Liver (tissue), 9 donors: ENCODE results near the gene CLIC2. TPM values are rescaled to one million over a fixed set of nuclear protein-coding genes. Genes with fewer than 3 reads are reported as not detected.
"Not testable (repeated sequence)": the region's sequence is repeated elsewhere in the genome, so short reads cannot be mapped to it uniquely, and the experiment has no call there.

Experiments used
- DNase-seq: peaks from one replicate; pipeline ENCODE4 v3.0.0-alpha.2; 2017; ENCODE audit warnings: low spot score
- H3K27ac ChIP-seq, 2 donors: one replicate each; pipeline ENCODE4 v1.7.0; 2013; ENCODE audit warnings: inconsistent platforms in 2 of 2, low read length in 2 of 2, control low read depth in 1 of 2, low read depth in 1 of 2, mild to moderate bottlenecking in 1 of 2
- H3K27me3 ChIP-seq, 4 donors: one replicate each; pipeline versions ENCODE4 v1.6.1 to v1.7.0; 2013; ENCODE audit warnings: low read length in 3 of 4, inconsistent platforms in 1 of 4, mild to moderate bottlenecking in 1 of 4, moderate library complexity in 1 of 4; ENCODE audit not compliant: control insufficient read depth in 4 of 4, insufficient read depth in 4 of 4
- H3K36me3 ChIP-seq, 4 donors: one replicate each; pipeline versions ENCODE4 v1.6.1 to v1.7.0; 2013; ENCODE audit warnings: low read length in 3 of 4, mild to moderate bottlenecking in 3 of 4, low read depth in 1 of 4, moderate library complexity in 1 of 4; ENCODE audit not compliant: control insufficient read depth in 4 of 4, insufficient read depth in 3 of 4
- H3K4me1 ChIP-seq, 4 donors: one replicate each; pipeline versions ENCODE4 v1.6.1 to v1.7.0; 2013; ENCODE audit warnings: low read length in 3 of 4, mild to moderate bottlenecking in 3 of 4, moderate library complexity in 1 of 4; ENCODE audit not compliant: control insufficient read depth in 4 of 4, insufficient read depth in 4 of 4
- H3K4me3 ChIP-seq, 3 donors: one replicate each; pipeline versions ENCODE4 v1.6.1 to v1.7.0; 2013; ENCODE audit warnings: low read length in 3 of 3, control low read depth in 1 of 3, low read depth in 1 of 3, mild to moderate bottlenecking in 1 of 3
- H3K9ac ChIP-seq, 2 donors: one replicate each; pipeline ENCODE4 v1.7.0; 2013; ENCODE audit warnings: low read length in 2 of 2, mild to moderate bottlenecking in 2 of 2, moderate library complexity in 2 of 2, control low read depth in 1 of 2, low read depth in 1 of 2
- H3K9me3 ChIP-seq, 4 donors: one replicate each; pipeline versions ENCODE4 v1.6.1 to v1.7.0; 2013; ENCODE audit warnings: low read length in 3 of 4; ENCODE audit not compliant: control insufficient read depth in 4 of 4
- WGBS: extraction: QIAGEN DNeasy Blood & Tissue Kit; methylation state at CpG from one replicate; pipeline ENCODE4 v1.1.7; 2013; 5-methylcytosine and 5-hydroxymethylcytosine counted together
- polyA plus RNA-seq, 2 donors: library from polyadenylated mRNA; stranded (reverse) in 1 of 2; unstranded in 1 of 2; fragments of 200-250 nt in 1 of 2; fragments of >200 nt in 1 of 2; fragmentation: Nextera tagmentation in 1 of 2; extraction: Ambion mirVana in 1 of 2; gene quantifications; one replicate each; pipeline versions ENCODE4 v1.2.1 to v1.2.3, GENCODE V29; 2013 to 2015
- total RNA-seq, 2 donors: library from RNA; depleted of rRNA; stranded (reverse); fragments of >200 nt; gene quantifications; one replicate each; pipeline ENCODE4 v1.2.3, GENCODE V29; 2014
- donor health status: healthy.
- donor health status: healthy.
- donor health status: healthy.
- donor health status: healthy.
- donor health status: healthy.

The CLIC2 gene
- total and polyA plus RNA-seq, 4 donors, result 2.0 to 15.5 (median 3.3) TPM

DNA sequence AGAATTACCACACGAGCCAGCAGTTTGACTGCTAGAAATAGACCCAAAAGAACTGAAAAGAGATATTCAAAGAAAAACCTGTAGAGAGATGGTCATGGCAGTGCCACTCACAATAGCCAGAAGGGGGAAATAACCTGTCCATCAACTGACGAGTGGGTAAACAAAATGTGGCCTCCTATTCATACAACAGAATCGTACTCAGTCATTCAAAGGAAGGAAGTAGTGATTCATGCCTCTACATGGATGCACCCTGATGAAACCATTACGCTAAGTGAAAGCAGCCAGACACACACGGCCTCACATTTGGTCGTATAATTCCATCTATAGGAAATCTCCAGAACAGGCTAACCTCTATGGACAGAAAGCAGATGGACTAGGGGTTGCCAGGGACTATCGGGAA lies 45.4 kb upstream of the CLIC2 start:
- not testable (repeated sequence) for H3K9me3 ChIP-seq, H3K9ac ChIP-seq, DNase-seq, H3K4me3 ChIP-seq, H3K36me3 ChIP-seq, H3K27ac ChIP-seq, H3K4me1 ChIP-seq, H3K27me3 ChIP-seq
- no CpG with 5 or more reads among the region's 7 CpGs for WGBS

DNA sequence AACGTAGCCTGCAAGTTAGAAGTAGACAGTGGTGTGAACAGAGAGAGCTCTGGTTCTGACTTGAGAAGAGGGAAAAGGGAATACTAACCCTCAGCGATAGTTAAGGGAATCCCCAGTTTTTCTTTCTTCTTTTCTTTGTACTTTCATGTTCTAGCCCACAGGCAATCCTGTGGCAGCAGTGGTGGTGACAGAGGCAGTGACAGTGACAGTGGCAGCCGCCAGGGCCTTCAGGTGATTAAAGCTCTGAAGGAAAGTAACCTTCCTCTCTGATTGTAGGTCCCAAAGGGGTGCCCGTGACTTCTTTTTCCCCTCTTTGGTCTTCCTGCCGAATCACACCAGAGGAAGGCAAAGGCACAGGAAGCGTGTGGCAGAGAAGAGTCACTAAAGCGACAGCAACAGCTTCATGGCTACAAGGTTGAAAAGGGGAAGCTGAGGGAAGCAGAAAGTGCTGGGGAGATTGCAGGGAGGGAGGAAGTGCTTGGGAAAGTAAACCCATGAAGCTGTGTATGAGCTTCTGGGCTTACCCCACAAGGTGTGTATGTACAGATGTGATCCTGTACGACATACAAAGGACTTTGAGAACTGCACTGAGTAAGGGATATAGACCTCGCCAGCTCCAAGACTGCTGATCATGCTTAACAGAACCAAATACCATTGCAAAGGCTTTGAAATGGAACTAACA lies 39.5 kb upstream of the CLIC2 start:
- not testable (repeated sequence) for H3K36me3 ChIP-seq

DNA sequence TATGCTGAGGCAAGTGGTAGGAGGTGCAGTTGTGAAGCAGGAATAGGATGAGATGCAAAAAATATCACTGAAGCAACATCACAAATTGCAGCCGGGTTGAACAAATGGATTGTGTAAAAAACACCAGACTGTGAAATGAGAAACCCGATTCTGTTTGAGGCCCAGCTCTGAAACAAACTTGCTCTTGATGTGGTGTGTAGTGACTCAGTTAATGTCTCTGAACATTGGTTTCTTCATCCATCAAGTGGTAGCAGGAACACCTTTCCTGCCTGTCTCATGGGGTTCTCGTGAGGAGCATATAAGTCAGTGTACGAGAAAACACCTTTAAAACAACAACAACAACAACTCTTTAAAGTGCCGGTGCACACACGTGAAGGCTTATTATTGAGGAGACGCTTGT lies 29.3 kb upstream of the CLIC2 start:
- not testable (repeated sequence) for H3K9ac ChIP-seq, H3K36me3 ChIP-seq, H3K4me1 ChIP-seq, H3K9me3 ChIP-seq, DNase-seq, H3K27me3 ChIP-seq, H3K27ac ChIP-seq, H3K4me3 ChIP-seq
- no CpG with 5 or more reads among the region's 7 CpGs for WGBS

More for the DNA sequence above, 39.5 kb upstream of the CLIC2 start:
- not testable (repeated sequence) for H3K9me3 ChIP-seq, DNase-seq, H3K4me1 ChIP-seq, H3K27ac ChIP-seq, H3K4me3 ChIP-seq, H3K9ac ChIP-seq, H3K27me3 ChIP-seq
- WGBS, result no CpG with 5 or more reads among the region's 9 CpGs

DNA sequence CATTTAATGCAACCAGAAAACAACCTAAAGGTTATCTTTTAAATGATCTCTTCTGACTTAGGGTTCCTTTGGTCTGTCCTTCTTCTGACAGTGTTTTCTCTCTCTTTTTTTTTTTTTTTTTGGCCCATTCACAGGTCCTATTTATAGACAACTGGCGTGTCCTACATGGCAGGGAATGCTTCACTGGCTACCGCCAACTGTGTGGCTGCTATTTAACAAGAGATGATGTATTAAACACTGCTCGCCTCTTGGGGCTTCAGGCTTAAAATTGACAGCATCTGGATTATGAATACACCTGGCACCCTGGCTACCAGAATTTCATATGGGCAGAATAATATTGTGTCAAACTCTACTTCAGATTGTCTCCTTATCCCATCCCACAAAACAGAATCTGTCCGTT lies 15.0 kb upstream of the CLIC2 start:
- not testable (repeated sequence) for H3K4me1 ChIP-seq, H3K27me3 ChIP-seq, H3K9ac ChIP-seq, H3K9me3 ChIP-seq, DNase-seq, H3K27ac ChIP-seq, H3K4me3 ChIP-seq, H3K36me3 ChIP-seq
- WGBS, result no CpG with 5 or more reads among the region's 4 CpGs

DNA sequence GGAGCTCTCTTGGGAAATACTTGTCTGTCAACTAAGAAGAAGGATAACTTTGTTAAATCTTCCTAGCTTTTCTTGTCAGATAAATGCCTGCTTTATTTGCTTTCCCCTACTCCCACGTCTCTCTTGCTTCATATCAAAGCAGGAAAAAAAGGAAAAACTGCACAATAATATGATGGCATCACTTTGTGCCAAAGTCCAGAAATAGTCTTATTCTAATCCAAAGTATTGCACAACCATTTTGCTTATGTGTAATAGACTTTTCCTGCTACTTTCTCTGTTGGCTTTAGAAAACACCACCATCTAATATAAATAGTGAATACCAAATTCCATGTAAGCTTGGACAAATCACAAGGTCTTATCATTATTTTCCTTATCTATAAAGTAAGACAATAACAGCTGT lies 11.3 kb upstream of the CLIC2 start:
- H3K9ac ChIP-seq, H3K9me3 ChIP-seq, H3K27ac ChIP-seq, H3K4me1 ChIP-seq, H3K27me3 ChIP-seq, H3K4me3 ChIP-seq, H3K36me3 ChIP-seq, DNase-seq: not testable (repeated sequence)
- no CpG with 5 or more reads among the region's 1 CpG for WGBS

DNA sequence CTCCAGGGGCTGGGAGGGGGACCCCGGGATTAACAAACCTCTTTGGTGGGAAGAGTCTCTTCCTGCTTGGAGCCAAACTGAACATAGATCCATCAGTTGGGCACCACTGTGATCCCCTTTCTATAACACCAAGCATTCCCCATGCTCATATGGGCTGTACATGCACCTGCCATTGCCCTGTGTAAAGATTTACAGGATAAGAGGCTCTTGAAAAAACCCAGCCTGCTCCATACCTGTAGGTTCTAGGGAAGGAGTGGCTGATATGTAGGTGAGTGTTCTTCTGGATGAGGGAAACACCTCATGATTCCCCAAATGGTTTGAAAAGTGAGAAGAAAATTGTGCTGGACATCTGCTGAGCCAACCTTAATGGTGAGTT lies 911 bp upstream of the CLIC2 start:
- not testable (repeated sequence) for H3K9ac ChIP-seq, H3K27ac ChIP-seq, H3K36me3 ChIP-seq, H3K4me3 ChIP-seq, H3K4me1 ChIP-seq, H3K27me3 ChIP-seq, DNase-seq, H3K9me3 ChIP-seq
- 58% methylated on average over 1 of the region's 1 CpG for WGBS
